Measurements from ENCODE around the gene C1QTNF5.

C1QTNF5 gene

GRCh38 chr11:119335655-119336543 is 4.8 kb downstream of the C1QTNF5 start:
- no peak for DNase-seq

GRCh38 chr11:119335091-119335654 is 5.5 kb downstream of the C1QTNF5 start:
- no peak for DNase-seq

GRCh38 chr11:119334174-119334930 is 6.3 kb downstream of the C1QTNF5 start, which contains the start of gene RNF26:
Gene RNF26, plus strand, starts transcription at chr11:119334527. Its CDS starts 596 bp downstream, at chr11:119335123.
- peak; percentile 68 to 88 (median 78) for DNase-seq

- no peak for DNase-seq
Measured at GRCh38 chr11:119332111-119332765, 8.4 kb downstream of the C1QTNF5 start.

- DNase-seq: no peak
Measured at GRCh38 chr11:119330237-119330636, 10.4 kb downstream of the C1QTNF5 start.

- no peak for DNase-seq
Measured at GRCh38 chr11:119329320-119329719, 11.4 kb downstream of the C1QTNF5 start.

GRCh38 chr11:119324189-119324588 is 16.5 kb downstream of the C1QTNF5 start:
- no peak for DNase-seq

- peak; percentile 47 to 77 (median 72) for DNase-seq
Measured at GRCh38 chr11:119323532-119324033, 17.1 kb downstream of the C1QTNF5 start.

- no peak for DNase-seq
Measured at GRCh38 chr11:119322921-119323531, 17.7 kb downstream of the C1QTNF5 start.

GRCh38 chr11:119322360-119322739 is 18.3 kb downstream of the C1QTNF5 start:
- no peak for DNase-seq

GRCh38 chr11:119320776-119321524 is 19.7 kb downstream of the C1QTNF5 start:
- peak in 2 of 4 experiments; percentile 21 to 46 for DNase-seq

- DNase-seq: no peak
Measured at GRCh38 chr11:119320240-119320775, 20.4 kb downstream of the C1QTNF5 start.

- no peak for DNase-seq
Measured at GRCh38 chr11:119319700-119320239, 20.9 kb downstream of the C1QTNF5 start.

- DNase-seq: no peak
Measured at GRCh38 chr11:119319136-119319699, 21.5 kb downstream of the C1QTNF5 start.

GRCh38 chr11:119318240-119319135 is 22.2 kb downstream of the C1QTNF5 start:
- no peak for DNase-seq

- DNase-seq: no peak
Measured at GRCh38 chr11:119317592-119318239, 23.0 kb downstream of the C1QTNF5 start.

- DNase-seq: no peak
Measured at GRCh38 chr11:119316729-119317591, 23.7 kb downstream of the C1QTNF5 start, which contains the start of gene MCAM. Gene MCAM, minus strand, starts transcription at chr11:119317130. Its CDS starts 29 bp downstream, at chr11:119317101.
